ENCODE measurements around the gene TPRG1.

TPRG1 gene

DNA sequence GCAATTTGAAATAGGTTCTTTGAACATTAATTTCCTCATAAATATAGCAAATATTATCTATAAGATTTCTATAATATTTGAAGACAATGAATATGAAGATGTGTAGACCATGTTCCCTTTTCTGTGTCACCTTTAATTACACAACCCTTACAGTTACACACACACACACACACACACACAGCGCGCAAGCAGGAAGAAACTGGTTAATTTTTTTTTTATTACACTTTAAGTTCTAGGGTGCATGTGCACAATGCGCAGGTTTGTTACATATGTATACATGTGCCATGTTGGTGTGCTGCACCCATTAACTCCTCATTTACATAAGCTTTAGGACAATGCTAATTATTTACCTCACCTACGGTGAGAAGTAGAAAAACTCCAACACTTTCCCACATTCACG, 122.9 kb downstream of the TPRG1 start:
- H3K4me3 ChIP-seq (ENCODE audit: low read depth, low read length): no peak overlapping the region
- TF ChIP-seq, protein P1, sequence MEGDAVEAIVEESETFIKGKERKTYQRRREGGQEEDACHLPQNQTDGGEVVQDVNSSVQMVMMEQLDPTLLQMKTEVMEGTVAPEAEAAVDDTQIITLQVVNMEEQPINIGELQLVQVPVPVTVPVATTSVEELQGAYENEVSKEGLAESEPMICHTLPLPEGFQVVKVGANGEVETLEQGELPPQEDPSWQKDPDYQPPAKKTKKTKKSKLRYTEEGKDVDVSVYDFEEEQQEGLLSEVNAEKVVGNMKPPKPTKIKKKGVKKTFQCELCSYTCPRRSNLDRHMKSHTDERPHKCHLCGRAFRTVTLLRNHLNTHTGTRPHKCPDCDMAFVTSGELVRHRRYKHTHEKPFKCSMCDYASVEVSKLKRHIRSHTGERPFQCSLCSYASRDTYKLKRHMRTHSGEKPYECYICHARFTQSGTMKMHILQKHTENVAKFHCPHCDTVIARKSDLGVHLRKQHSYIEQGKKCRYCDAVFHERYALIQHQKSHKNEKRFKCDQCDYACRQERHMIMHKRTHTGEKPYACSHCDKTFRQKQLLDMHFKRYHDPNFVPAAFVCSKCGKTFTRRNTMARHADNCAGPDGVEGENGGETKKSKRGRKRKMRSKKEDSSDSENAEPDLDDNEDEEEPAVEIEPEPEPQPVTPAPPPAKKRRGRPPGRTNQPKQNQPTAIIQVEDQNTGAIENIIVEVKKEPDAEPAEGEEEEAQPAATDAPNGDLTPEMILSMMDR (IDR thresholded peaks at IDR 0.05; ENCODE audit: low read depth, low read length, missing control alignments): no peak
- DNase-seq (ENCODE audit: low read depth): no peak

DNA sequence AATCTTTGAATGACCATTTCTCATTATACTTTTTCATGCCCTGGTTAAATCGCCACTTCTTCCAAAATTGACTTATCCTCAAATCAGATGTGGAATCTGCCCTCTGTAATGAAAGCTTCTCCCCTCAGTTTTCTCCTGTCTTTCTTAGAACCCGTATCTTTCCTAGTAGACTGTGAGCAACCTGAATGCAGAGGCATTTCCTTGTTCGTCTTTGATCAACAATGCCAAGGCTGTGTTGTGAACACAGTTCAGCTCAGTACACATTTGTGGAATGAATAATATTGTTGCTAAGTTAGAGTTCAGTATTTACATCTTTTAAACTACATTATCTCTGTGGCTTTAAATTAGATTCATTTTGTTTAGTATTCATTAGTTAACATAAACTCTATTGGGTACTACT, 123.3 kb downstream of the TPRG1 start:
- no peak for DNase-seq (ENCODE audit: low read depth)
- TF ChIP-seq, protein P1 (IDR thresholded peaks at IDR 0.05; ENCODE audit: low read depth, low read length, missing control alignments): no peak
- no peak overlapping the region for H3K4me3 ChIP-seq (ENCODE audit: low read depth, low read length)

DNA sequence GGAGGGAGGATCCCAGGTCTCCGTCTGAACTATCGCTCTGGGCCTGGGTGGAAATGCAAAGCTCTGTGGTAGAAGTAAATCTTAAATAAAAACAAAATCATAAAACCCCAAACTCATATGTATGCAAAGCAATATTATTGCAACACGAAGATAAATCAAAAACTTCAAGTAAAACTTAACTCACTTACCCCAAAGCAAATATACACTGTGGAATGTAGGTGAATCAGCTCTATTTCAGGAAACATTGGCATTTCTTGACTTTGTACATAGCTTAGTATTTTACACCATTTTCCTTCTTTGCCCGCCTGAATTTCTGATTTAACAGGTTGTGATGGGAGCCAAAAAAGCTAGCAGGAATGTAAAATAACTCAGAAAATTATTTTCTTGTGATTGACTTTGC, 126.2 kb downstream of the TPRG1 start:
- no peak for DNase-seq (ENCODE audit: low read depth)
- H3K4me3 ChIP-seq (ENCODE audit: low read depth, low read length): no peak overlapping the region
- TF ChIP-seq, protein P1 (IDR thresholded peaks at IDR 0.05; ENCODE audit: low read depth, low read length, missing control alignments): no peak

DNA sequence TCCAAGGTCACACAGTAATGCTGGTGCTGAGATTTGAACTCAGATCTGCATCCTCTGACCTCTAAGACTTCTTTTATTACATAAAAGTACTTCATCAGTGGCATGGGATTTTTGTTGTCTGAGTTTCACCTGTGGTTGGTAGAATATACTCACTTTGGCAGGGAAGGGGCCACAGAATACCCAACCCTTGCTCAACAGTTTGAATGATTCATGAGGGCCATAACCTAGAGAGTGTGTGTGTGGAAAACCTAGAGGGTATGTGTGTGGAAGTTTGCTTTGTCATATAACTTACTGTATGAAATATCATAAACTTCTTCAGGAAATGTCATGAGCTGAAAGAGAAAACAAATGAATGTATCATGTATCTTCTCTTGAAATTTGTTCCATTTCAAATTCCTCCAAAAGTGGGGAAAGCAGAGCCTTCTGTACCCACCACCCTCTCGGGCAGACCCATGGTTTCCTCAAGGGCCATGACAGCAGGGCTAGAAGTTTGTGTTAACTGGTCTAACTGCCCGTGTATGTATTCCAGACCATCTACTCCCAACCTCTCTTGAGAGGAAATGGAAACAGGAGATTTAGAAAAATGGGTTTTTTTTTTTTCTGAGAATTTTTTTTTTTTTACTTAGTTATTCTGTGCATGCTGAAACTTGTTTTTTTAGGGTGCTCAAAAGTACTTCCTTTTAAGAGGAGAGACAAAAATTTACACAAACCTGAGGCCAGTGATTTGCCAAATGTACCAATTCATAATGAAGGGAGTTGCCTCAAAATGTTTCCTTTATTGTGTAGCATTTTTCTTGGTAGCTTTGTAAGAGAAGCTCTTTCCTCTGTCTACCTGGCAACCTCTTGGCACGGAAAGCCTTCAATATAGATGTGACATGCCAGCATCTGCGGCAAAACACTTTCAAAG, 127.0 kb downstream of the TPRG1 start:
- no peak overlapping the region for H3K4me3 ChIP-seq (ENCODE audit: low read depth, low read length)
- DNase-seq (ENCODE audit: low read depth): no peak
- TF ChIP-seq, protein P1 (IDR thresholded peaks at IDR 0.05; ENCODE audit: low read depth, low read length, missing control alignments): no peak

DNA sequence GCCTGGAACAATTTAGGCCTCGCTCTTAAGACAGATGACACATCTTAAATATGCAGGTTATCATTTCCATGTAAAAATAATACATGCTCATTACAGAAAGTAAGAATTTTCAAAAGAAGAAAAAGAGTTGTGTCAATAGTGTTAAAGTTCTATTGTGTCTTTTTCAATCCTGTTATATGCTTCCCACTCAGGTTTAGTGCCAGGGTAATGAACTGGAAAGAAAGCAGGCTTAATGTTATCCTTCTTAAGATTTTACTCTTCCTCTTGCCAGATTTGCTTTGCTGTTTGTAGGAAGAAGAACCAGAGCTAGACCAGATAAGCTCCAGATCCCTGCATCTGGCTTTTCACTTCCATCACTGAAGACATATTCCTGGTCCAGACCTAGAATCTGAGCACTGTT, 128.6 kb downstream of the TPRG1 start:
- TF ChIP-seq, protein P1 (IDR thresholded peaks at IDR 0.05; ENCODE audit: low read depth, low read length, missing control alignments): no peak
- H3K4me3 ChIP-seq (ENCODE audit: low read depth, low read length): no peak overlapping the region
- no peak for DNase-seq (ENCODE audit: low read depth)

DNA sequence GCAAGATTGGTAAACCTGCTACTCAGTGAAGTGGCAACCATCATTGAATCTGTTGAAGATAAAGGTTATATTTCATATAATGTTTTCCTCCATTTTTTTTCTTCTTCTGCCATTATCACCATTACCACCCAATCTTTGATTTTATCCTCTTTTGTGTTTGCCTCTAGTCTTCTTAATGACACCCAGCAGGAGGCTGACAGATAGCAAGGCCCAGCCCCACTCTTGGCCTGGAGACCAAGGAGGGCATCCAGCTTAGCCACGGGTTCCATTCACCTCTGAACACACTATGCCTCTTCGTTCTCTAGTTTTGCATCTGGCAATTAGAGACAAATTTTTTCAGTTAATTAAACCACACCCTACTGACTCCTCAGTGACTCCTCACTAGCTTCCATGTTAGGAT, 129.7 kb downstream of the TPRG1 start:
- TF ChIP-seq, protein P1 (IDR thresholded peaks at IDR 0.05; ENCODE audit: low read depth, low read length, missing control alignments): no peak
- no peak for DNase-seq (ENCODE audit: low read depth)
- no peak overlapping the region for H3K4me3 ChIP-seq (ENCODE audit: low read depth, low read length)

DNA sequence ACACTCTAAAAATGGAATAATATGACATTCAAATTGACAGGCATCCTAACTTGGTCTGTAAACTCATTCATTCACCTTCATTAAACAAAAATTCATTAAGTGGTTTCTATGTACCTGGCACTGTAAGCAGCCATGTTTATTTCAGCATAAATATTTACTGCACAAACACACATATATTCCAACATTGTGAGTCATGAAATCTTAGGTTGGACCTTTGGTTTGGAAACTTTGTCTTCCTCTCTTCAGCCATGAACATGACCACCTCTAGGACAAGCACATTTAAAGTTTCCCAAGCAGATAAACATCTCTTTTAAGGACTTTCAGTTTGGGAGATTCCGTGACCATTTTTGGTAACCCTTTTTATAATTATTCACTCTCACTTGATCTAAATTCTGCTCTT, 131.8 kb downstream of the TPRG1 start:
- TF ChIP-seq, protein P1 (IDR thresholded peaks at IDR 0.05; ENCODE audit: low read depth, low read length, missing control alignments): no peak
- H3K4me3 ChIP-seq (ENCODE audit: low read depth, low read length): no peak overlapping the region
- DNase-seq (ENCODE audit: low read depth): no peak
